Measurements from ENCODE around the gene SLC38A5. TPM values are rescaled to one million over a fixed set of nuclear protein-coding genes. Genes with fewer than 3 reads are reported as not detected.
"Not testable (repeated sequence)": the region's sequence is repeated elsewhere in the genome, so short reads cannot be mapped to it uniquely, and the experiment has no call there.

SLC38A5 gene
- total RNA-seq, 2 donors from 2014 or later, result 1.2 to 5.0 TPM

- DNase-seq, result no peak
- no peak for ATAC-seq
- intact Hi-C loops (cut with DNase I), result no loop called here
These were observed 3.0 kb upstream of the SLC38A5 start for GRCh38 chrX:48472851-48473703.

- DNase-seq (no peak), ATAC-seq (no peak)
- intact Hi-C loops (cut with DNase I), result no loop called here
These were observed 2.2 kb upstream of the SLC38A5 start for GRCh38 chrX:48472225-48472624.

GRCh38 chrX:48471504-48471903 is 1.4 kb upstream of the SLC38A5 start:
- DNase-seq (no peak), ATAC-seq (no peak)
- intact Hi-C loops (cut with DNase I), result no loop called here

- DNase-seq (no peak), ATAC-seq (no peak)
- intact Hi-C loops (cut with DNase I), result no loop called here
These were observed 716 bp upstream of the SLC38A5 start for GRCh38 chrX:48470833-48471118.

GRCh38 chrX:48468693-48469691 is 1.1 kb downstream of the SLC38A5 start:
- ATAC-seq, result no peak
- no peak for DNase-seq

GRCh38 chrX:48468247-48468671 is 1.8 kb downstream of the SLC38A5 start:
- ATAC-seq (peak; percentile 38 to 58), DNase-seq (peak; percentile 46)
- intact Hi-C loops (cut with DNase I), result no loop called here

More at GRCh38 chrX:48468693-48469691, 1.1 kb downstream of the SLC38A5 start:
- intact Hi-C loops (cut with DNase I), result no loop called here

- DNase-seq (no peak), ATAC-seq (peak; percentile 35 to 38)
- intact Hi-C loops (cut with DNase I), result no loop called here
These were observed 2.7 kb downstream of the SLC38A5 start for GRCh38 chrX:48467281-48467761.

- intact Hi-C loops (cut with DNase I), result no loop called here
- ATAC-seq (no peak), DNase-seq (no peak)
These were observed 3.4 kb downstream of the SLC38A5 start for GRCh38 chrX:48466696-48467095.

- intact Hi-C loops (cut with DNase I), result no loop called here
- ATAC-seq, result peak in 1 of 2 donors; percentile 68
- no peak for DNase-seq
These were observed 4.6 kb downstream of the SLC38A5 start for GRCh38 chrX:48465336-48465933.

- DNase-seq, result no peak
- ATAC-seq, result no peak
- intact Hi-C loops (cut with DNase I), result no loop called here
These were observed 8.2 kb downstream of the SLC38A5 start for GRCh38 chrX:48461830-48462229.

GRCh38 chrX:48460606-48461005 is 9.5 kb downstream of the SLC38A5 start:
- intact Hi-C loops (cut with DNase I), result no loop called here
- ATAC-seq (no peak), DNase-seq (no peak)

GRCh38 chrX:48460031-48460430 is 10.0 kb downstream of the SLC38A5 start:
- no peak for DNase-seq
- intact Hi-C loops (cut with DNase I), result no loop called here
- ATAC-seq, result no peak

- no peak for ATAC-seq
- no peak for DNase-seq
- intact Hi-C loops (cut with DNase I), result no loop called here
These were observed 10.6 kb downstream of the SLC38A5 start for GRCh38 chrX:48459483-48459882.

GRCh38 chrX:48458711-48459110 is 11.3 kb downstream of the SLC38A5 start:
- ATAC-seq (peak; percentile 59 to 74), DNase-seq (no peak)
- intact Hi-C loops (cut with DNase I), result no loop called here

- DNase-seq (no peak), ATAC-seq (no peak)
- intact Hi-C loops (cut with DNase I), result no loop called here
These were observed 13.3 kb downstream of the SLC38A5 start for GRCh38 chrX:48456628-48457331.

- intact Hi-C loops (cut with DNase I), result no loop called here
- ATAC-seq (no peak), DNase-seq (no peak)
These were observed 18.4 kb downstream of the SLC38A5 start for GRCh38 chrX:48451708-48452107.

GRCh38 chrX:48450076-48450475 is 20.0 kb downstream of the SLC38A5 start:
- DNase-seq (no peak), ATAC-seq (no peak)
- intact Hi-C loops (cut with DNase I), result no loop called here

- DNase-seq; ATAC-seq; intact Hi-C loops (cut with DNase I): not testable (repeated sequence)
These were observed 22.9 kb downstream of the SLC38A5 start for GRCh38 chrX:48447201-48447600.

- intact Hi-C loops (cut with DNase I); ATAC-seq; DNase-seq: not testable (repeated sequence)
These were observed 36.3 kb downstream of the SLC38A5 start for GRCh38 chrX:48433713-48434112.

All from left cardiac atrium (tissue), 4 donors.